WTC11 (cell line): ENCODE data around the gene ZNF593. TPM values are rescaled to one million over a fixed set of nuclear protein-coding genes. Genes with fewer than 3 reads are reported as not detected.
A peak's percentile ranks its signal among the peaks of the same experiment; 100 is the strongest.

Experiments
- ATAC-seq: fragments of 200-7000 bp; cut with Tn5 transposase; 2 replicates; pipeline ENCODE4 v1.10.0; 2021; ENCODE audit warnings: mild to moderate bottlenecking, moderate library complexity
- CTCF ChIA-PET: fragments of 300-600 bp; sonication (Branson Sonifier 250); formaldehyde crosslinking; loops from one replicate; lab custom pipeline; 2021; ENCODE audit warnings: antibody characterized with exemption; lab: Charles Lee
- POLR2A ChIA-PET: fragments of 350-600 bp; sonication (Branson Sonifier 250); formaldehyde crosslinking; loops from one replicate; lab custom pipeline; 2021; ENCODE audit warnings: antibody characterized with exemption; lab: Charles Lee
- DNase-seq: peaks from one replicate; pipeline ENCODE4 v3.0.0; 2021; ENCODE audit warnings: low spot score
- H3K27ac Mint-ChIP-seq: 2 replicates; pipeline ENCODE4 v1.8.0; 2021; ENCODE audit warnings: mixed read lengths
- H3K27me3 Mint-ChIP-seq: 2 replicates; pipeline ENCODE4 v1.8.0; 2021; ENCODE audit warnings: low read depth, mild to moderate bottlenecking, moderate library complexity, mixed read lengths
- H3K36me3 Mint-ChIP-seq: 2 replicates; pipeline ENCODE4 v1.8.0; 2021; ENCODE audit warnings: mixed read lengths
- H3K4me1 Mint-ChIP-seq: 2 replicates; pipeline ENCODE4 v1.8.0; 2022; ENCODE audit warnings: mixed read lengths
- H3K4me3 Mint-ChIP-seq: 2 replicates; pipeline ENCODE4 v1.8.0; 2021; ENCODE audit warnings: mild to moderate bottlenecking, moderate library complexity, mixed read lengths
- H3K9me3 Mint-ChIP-seq: 2 replicates; pipeline ENCODE4 v1.8.0; 2021; ENCODE audit warnings: mixed read lengths
- ATF1 ChIP-seq: sonication (generic); formaldehyde crosslinking; IDR thresholded peaks from 2 replicates; pipeline ENCODE4 v1.8.1; 2023; ENCODE audit warnings: mild to moderate bottlenecking, moderate library complexity, missing genetic modification reagents
- FOXK1 ChIP-seq: sonication (generic); formaldehyde crosslinking; IDR thresholded peaks from 2 replicates; pipeline ENCODE4 v1.8.0; 2022; ENCODE audit warnings: mild to moderate bottlenecking, moderate library complexity, missing genetic modification reagents
- IRF2 ChIP-seq: sonication (generic); formaldehyde crosslinking; IDR thresholded peaks from 2 replicates; pipeline ENCODE4 v1.8.0; 2022; ENCODE audit warnings: low read depth, missing genetic modification reagents, borderline replicate concordance
- NR1H2 ChIP-seq: sonication (generic); formaldehyde crosslinking; IDR thresholded peaks from 2 replicates; pipeline ENCODE4 v1.9.0; 2021; ENCODE audit warnings: mild to moderate bottlenecking, moderate library complexity, missing genetic modification reagents
- SOX15 ChIP-seq: fragments of 250-450 bp; sonication (Bioruptor Pico); IDR thresholded peaks from 2 replicates; pipeline ENCODE4 v1.9.0; 2021; ENCODE audit warnings: mild to moderate bottlenecking
- TCF7 ChIP-seq: sonication (generic); formaldehyde crosslinking; IDR thresholded peaks from 2 replicates; pipeline ENCODE4 v1.8.0; 2022; ENCODE audit warnings: mild to moderate bottlenecking, low read depth, missing genetic modification reagents, moderate library complexity
- TEAD4 ChIP-seq: sonication (generic); formaldehyde crosslinking; IDR thresholded peaks from 2 replicates; pipeline ENCODE4 v1.8.0; 2022; ENCODE audit warnings: mild to moderate bottlenecking, missing genetic modification reagents
- ZNF121 ChIP-seq: sonication (generic); formaldehyde crosslinking; IDR thresholded peaks from 2 replicates; pipeline ENCODE4 v1.8.0; 2023; ENCODE audit warnings: missing genetic modification reagents
- ZNF396 ChIP-seq: fragments of 250-450 bp; sonication (Bioruptor Pico); IDR thresholded peaks from 2 replicates; pipeline ENCODE4 v1.8.0; 2021; ENCODE audit warnings: mild to moderate bottlenecking, moderate library complexity, borderline replicate concordance
- ZNF416 ChIP-seq: fragments of 250-450 bp; sonication (Bioruptor Pico); IDR thresholded peaks from 2 replicates; pipeline ENCODE4 v1.9.0; 2021; ENCODE audit warnings: mild to moderate bottlenecking, inconsistent platforms
- total RNA-seq: library from RNA; stranded (reverse); gene quantifications from 3 replicates; pipeline ENCODE4 v1.2.3, GENCODE V29; 2021
- TF ChIP-seq, protein P1 (sequence below): fragments of 250-450 bp; sonication (Bioruptor Pico); IDR thresholded peaks from 2 replicates; pipeline ENCODE4 v2.1.2; 2022; ENCODE audit warnings: mild to moderate bottlenecking, moderate library complexity
- TF ChIP-seq, protein P2 (sequence below): sonication (generic); formaldehyde crosslinking; conservative IDR thresholded peaks from 2 replicates; pipeline ENCODE4 v1.8.1; 2022; ENCODE audit warnings: mild to moderate bottlenecking, missing genetic modification reagents
- TF ChIP-seq, protein P3 (sequence below): sonication (generic); formaldehyde crosslinking; IDR thresholded peaks from 2 replicates; pipeline ENCODE4 v1.8.1; 2022; ENCODE audit warnings: missing genetic modification reagents, borderline replicate concordance
- TF ChIP-seq, protein P4 (sequence below): sonication (generic); formaldehyde crosslinking; IDR thresholded peaks from 2 replicates; pipeline ENCODE4 v1.8.0; 2022; ENCODE audit warnings: mild to moderate bottlenecking, missing genetic modification reagents
- TF ChIP-seq, protein P5 (sequence below): fragments of 200-600 bp; IDR thresholded peaks from 2 replicates; pipeline ENCODE4 v1.8.0; 2022; ENCODE audit warnings: antibody characterized with exemption
- TF ChIP-seq, protein P6 (sequence below): sonication (generic); formaldehyde crosslinking; IDR thresholded peaks from 2 replicates; pipeline ENCODE4 v1.8.0; 2023; ENCODE audit warnings: missing genetic modification reagents, mild to moderate bottlenecking, borderline replicate concordance
- TF ChIP-seq, protein P7 (sequence below): sonication (generic); formaldehyde crosslinking; IDR thresholded peaks from 2 replicates; pipeline ENCODE4 v1.8.1; 2023; ENCODE audit warnings: mild to moderate bottlenecking, moderate library complexity, missing genetic modification reagents
- TF ChIP-seq, protein P8 (sequence below): sonication (generic); formaldehyde crosslinking; conservative IDR thresholded peaks from 2 replicates; pipeline ENCODE4 v1.8.1; 2023; ENCODE audit warnings: mild to moderate bottlenecking, low read depth, missing genetic modification reagents, moderate library complexity
- TF ChIP-seq, protein P9 (sequence below): sonication (generic); formaldehyde crosslinking; IDR thresholded peaks from 2 replicates; pipeline ENCODE4 v1.8.0; 2022; ENCODE audit warnings: mild to moderate bottlenecking, missing genetic modification reagents
- TF ChIP-seq, protein P10 (sequence below): fragments of 250-450 bp; sonication (Bioruptor Pico); IDR thresholded peaks from 2 replicates; pipeline ENCODE4 v1.9.0; 2021; ENCODE audit warnings: mild to moderate bottlenecking

ZNF593 gene
- total RNA-seq, 1 experiment from 2014 or later: 49.1 TPM

DNA sequence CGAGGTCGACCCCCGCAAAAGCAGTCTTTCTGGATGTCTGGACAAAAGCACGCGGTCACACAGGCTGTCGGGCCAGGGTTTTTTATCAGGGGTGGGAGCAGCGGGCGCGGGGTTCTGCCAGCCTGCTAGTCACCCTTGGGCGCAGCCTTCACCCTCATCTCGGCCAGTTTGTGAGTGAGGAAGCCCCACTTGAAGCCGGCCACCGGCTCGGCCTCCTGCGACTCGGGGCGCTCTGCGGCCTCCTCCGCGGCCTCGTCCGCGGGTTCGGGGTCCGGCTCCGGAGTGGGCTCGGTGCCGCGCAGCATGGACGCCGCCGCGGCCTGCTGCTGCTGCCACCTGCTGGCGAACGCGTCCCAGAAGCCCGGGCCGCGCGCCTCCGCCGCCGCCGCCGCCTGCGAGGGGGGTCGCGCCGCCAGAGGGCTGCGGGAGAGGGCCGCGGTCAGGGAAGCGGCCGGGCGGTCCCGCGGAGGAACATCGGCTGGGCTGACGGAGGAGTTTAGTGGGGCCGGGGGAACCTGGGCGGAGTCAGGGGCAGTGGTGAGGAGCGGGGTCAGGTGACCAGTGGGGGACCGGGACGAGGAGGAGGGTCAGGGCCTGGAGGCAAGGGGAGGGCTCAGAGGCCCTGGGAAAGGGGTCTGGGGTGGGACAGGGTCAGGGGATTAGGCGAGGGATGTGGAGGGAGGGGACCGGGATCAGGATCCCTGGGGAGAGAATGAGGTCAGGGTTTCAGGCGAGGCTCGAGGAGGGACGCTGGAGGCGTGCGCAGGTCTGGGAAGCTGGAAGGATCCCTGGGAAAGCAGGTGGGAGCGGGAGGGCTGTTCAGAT, 5.5 kb upstream of the ZNF593 start:
- DNase-seq (peak; percentile 77), ATAC-seq (peak; percentile 61)
- H3K36me3 Mint-ChIP-seq: no peaks in the 10 kb centered on the region
- H3K27me3 Mint-ChIP-seq: peaks cover 67% of the 10 kb centered on the region
- no peaks in the 10 kb centered on the region for H3K9me3 Mint-ChIP-seq
- peak overlapping the region; percentile 83 for H3K4me3 Mint-ChIP-seq
- ChIA-PET CTCF (interaction anchor here (0.6 to 2.5 kb wide), 18 partner anchors 8 to 923 kb away, joined by 3 to 15 read pairs (median 6); partner anchors contain the start of genes CATSPER4, CEP85 and CNKSR1), POLR2A (interaction anchor here (0.6 to 2.9 kb wide), 4 partner anchors 13 to 70 kb away, joined by 3 to 9 read pairs (median 4); partner anchors contain the start of genes CEP85, CNKSR1 and PDIK1L)
- peaks cover 41% of the 10 kb centered on the region for H3K4me1 Mint-ChIP-seq
- H3K27ac Mint-ChIP-seq: peak overlapping the region; percentile 91
- TF ChIP-seq, protein P1, sequence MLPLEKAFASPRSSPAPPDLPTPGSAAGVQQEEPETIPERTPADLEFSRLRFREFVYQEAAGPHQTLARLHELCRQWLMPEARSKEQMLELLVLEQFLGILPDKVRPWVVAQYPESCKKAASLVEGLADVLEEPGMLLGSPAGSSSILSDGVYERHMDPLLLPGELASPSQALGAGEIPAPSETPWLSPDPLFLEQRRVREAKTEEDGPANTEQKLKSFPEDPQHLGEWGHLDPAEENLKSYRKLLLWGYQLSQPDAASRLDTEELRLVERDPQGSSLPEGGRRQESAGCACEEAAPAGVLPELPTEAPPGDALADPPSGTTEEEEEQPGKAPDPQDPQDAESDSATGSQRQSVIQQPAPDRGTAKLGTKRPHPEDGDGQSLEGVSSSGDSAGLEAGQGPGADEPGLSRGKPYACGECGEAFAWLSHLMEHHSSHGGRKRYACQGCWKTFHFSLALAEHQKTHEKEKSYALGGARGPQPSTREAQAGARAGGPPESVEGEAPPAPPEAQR: no peak
- TF ChIP-seq, protein P2, sequence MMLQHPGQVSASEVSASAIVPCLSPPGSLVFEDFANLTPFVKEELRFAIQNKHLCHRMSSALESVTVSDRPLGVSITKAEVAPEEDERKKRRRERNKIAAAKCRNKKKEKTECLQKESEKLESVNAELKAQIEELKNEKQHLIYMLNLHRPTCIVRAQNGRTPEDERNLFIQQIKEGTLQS (CRISPR knock-in tag): no peak
- TF ChIP-seq ZNF416 (CRISPR knock-in tag): no peak
- TF ChIP-seq, protein P3, sequence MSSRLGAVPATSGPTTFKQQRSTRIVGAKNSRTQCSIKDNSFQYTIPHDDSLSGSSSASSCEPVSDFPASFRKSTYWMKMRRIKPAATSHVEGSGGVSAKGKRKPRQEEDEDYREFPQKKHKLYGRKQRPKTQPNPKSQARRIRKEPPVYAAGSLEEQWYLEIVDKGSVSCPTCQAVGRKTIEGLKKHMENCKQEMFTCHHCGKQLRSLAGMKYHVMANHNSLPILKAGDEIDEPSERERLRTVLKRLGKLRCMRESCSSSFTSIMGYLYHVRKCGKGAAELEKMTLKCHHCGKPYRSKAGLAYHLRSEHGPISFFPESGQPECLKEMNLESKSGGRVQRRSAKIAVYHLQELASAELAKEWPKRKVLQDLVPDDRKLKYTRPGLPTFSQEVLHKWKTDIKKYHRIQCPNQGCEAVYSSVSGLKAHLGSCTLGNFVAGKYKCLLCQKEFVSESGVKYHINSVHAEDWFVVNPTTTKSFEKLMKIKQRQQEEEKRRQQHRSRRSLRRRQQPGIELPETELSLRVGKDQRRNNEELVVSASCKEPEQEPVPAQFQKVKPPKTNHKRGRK (CRISPR knock-in tag): no peak
- no peak for TF ChIP-seq TEAD4 (CRISPR knock-in tag)
- 0 out of 2 replicates have a peak, but pooled peaks have one; percentile 10 for TF ChIP-seq FOXK1 (CRISPR knock-in tag)
- TF ChIP-seq IRF2 (CRISPR knock-in tag): no peak
- no peak for TF ChIP-seq ZNF121 (CRISPR knock-in tag)
- TF ChIP-seq, protein P4, sequence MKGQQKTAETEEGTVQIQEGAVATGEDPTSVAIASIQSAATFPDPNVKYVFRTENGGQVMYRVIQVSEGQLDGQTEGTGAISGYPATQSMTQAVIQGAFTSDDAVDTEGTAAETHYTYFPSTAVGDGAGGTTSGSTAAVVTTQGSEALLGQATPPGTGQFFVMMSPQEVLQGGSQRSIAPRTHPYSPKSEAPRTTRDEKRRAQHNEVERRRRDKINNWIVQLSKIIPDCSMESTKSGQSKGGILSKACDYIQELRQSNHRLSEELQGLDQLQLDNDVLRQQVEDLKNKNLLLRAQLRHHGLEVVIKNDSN: peak; percentile 87
- TF ChIP-seq, protein P5, sequence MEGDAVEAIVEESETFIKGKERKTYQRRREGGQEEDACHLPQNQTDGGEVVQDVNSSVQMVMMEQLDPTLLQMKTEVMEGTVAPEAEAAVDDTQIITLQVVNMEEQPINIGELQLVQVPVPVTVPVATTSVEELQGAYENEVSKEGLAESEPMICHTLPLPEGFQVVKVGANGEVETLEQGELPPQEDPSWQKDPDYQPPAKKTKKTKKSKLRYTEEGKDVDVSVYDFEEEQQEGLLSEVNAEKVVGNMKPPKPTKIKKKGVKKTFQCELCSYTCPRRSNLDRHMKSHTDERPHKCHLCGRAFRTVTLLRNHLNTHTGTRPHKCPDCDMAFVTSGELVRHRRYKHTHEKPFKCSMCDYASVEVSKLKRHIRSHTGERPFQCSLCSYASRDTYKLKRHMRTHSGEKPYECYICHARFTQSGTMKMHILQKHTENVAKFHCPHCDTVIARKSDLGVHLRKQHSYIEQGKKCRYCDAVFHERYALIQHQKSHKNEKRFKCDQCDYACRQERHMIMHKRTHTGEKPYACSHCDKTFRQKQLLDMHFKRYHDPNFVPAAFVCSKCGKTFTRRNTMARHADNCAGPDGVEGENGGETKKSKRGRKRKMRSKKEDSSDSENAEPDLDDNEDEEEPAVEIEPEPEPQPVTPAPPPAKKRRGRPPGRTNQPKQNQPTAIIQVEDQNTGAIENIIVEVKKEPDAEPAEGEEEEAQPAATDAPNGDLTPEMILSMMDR: peak; percentile 39; the same call in 1 of the 2 replicates
- TF ChIP-seq, protein P6, sequence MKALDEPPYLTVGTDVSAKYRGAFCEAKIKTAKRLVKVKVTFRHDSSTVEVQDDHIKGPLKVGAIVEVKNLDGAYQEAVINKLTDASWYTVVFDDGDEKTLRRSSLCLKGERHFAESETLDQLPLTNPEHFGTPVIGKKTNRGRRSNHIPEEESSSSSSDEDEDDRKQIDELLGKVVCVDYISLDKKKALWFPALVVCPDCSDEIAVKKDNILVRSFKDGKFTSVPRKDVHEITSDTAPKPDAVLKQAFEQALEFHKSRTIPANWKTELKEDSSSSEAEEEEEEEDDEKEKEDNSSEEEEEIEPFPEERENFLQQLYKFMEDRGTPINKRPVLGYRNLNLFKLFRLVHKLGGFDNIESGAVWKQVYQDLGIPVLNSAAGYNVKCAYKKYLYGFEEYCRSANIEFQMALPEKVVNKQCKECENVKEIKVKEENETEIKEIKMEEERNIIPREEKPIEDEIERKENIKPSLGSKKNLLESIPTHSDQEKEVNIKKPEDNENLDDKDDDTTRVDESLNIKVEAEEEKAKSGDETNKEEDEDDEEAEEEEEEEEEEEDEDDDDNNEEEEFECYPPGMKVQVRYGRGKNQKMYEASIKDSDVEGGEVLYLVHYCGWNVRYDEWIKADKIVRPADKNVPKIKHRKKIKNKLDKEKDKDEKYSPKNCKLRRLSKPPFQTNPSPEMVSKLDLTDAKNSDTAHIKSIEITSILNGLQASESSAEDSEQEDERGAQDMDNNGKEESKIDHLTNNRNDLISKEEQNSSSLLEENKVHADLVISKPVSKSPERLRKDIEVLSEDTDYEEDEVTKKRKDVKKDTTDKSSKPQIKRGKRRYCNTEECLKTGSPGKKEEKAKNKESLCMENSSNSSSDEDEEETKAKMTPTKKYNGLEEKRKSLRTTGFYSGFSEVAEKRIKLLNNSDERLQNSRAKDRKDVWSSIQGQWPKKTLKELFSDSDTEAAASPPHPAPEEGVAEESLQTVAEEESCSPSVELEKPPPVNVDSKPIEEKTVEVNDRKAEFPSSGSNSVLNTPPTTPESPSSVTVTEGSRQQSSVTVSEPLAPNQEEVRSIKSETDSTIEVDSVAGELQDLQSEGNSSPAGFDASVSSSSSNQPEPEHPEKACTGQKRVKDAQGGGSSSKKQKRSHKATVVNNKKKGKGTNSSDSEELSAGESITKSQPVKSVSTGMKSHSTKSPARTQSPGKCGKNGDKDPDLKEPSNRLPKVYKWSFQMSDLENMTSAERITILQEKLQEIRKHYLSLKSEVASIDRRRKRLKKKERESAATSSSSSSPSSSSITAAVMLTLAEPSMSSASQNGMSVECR: no peak
- TF ChIP-seq, protein P7, sequence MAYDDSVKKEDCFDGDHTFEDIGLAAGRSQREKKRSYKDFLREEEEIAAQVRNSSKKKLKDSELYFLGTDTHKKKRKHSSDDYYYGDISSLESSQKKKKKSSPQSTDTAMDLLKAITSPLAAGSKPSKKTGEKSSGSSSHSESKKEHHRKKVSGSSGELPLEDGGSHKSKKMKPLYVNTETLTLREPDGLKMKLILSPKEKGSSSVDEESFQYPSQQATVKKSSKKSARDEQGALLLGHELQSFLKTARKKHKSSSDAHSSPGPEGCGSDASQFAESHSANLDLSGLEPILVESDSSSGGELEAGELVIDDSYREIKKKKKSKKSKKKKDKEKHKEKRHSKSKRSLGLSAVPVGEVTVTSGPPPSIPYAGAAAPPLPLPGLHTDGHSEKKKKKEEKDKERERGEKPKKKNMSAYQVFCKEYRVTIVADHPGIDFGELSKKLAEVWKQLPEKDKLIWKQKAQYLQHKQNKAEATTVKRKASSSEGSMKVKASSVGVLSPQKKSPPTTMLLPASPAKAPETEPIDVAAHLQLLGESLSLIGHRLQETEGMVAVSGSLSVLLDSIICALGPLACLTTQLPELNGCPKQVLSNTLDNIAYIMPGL (CRISPR knock-in tag): peak; percentile 80
- no peak for TF ChIP-seq NR1H2 (CRISPR knock-in tag)
- TF ChIP-seq ATF1 (CRISPR knock-in tag): no peak
- TF ChIP-seq, protein P8, sequence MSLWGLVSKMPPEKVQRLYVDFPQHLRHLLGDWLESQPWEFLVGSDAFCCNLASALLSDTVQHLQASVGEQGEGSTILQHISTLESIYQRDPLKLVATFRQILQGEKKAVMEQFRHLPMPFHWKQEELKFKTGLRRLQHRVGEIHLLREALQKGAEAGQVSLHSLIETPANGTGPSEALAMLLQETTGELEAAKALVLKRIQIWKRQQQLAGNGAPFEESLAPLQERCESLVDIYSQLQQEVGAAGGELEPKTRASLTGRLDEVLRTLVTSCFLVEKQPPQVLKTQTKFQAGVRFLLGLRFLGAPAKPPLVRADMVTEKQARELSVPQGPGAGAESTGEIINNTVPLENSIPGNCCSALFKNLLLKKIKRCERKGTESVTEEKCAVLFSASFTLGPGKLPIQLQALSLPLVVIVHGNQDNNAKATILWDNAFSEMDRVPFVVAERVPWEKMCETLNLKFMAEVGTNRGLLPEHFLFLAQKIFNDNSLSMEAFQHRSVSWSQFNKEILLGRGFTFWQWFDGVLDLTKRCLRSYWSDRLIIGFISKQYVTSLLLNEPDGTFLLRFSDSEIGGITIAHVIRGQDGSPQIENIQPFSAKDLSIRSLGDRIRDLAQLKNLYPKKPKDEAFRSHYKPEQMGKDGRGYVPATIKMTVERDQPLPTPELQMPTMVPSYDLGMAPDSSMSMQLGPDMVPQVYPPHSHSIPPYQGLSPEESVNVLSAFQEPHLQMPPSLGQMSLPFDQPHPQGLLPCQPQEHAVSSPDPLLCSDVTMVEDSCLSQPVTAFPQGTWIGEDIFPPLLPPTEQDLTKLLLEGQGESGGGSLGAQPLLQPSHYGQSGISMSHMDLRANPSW (CRISPR knock-in tag): no peak
- no peak for TF ChIP-seq SOX15 (CRISPR knock-in tag)
- no peak for TF ChIP-seq TCF7 (CRISPR knock-in tag)
- TF ChIP-seq, protein P9, sequence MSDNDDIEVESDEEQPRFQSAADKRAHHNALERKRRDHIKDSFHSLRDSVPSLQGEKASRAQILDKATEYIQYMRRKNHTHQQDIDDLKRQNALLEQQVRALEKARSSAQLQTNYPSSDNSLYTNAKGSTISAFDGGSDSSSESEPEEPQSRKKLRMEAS: 0 out of 2 replicates have a peak, but pooled peaks have one; percentile 2
- TF ChIP-seq, protein P10, sequence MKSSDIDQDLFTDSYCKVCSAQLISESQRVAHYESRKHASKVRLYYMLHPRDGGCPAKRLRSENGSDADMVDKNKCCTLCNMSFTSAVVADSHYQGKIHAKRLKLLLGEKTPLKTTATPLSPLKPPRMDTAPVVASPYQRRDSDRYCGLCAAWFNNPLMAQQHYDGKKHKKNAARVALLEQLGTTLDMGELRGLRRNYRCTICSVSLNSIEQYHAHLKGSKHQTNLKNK (CRISPR knock-in tag): no peak
- TF ChIP-seq ZNF396 (CRISPR knock-in tag): no peak
